HG02884 (cell line): ENCODE measurements around the gene OPRL1.

Source experiments
- ATAC-seq: cut with Tn5 transposase; IDR thresholded peaks from one replicate; pipeline ENCODE4 v1.9.1; 2021; ENCODE audit warnings: mild to moderate bottlenecking, moderate library complexity; ENCODE audit not compliant: unreplicated experiment

Gene OPRL1

GRCh38 chr20:64101731-64102621 lies 22.1 kb downstream of the OPRL1 start:
- ATAC-seq, result no peak

- ATAC-seq, result no peak
Measured at GRCh38 chr20:64102647-64103354, 22.9 kb downstream of the OPRL1 start.

- ATAC-seq, result no peak
Measured at GRCh38 chr20:64103871-64104666, 24.2 kb downstream of the OPRL1 start.

GRCh38 chr20:64104667-64105451 lies 25.0 kb downstream of the OPRL1 start:
- ATAC-seq, result no peak

GRCh38 chr20:64105846-64106434 lies 26.1 kb downstream of the OPRL1 start:
- ATAC-seq, result no peak

- ATAC-seq, result no peak
Measured at GRCh38 chr20:64106435-64106961, 26.6 kb downstream of the OPRL1 start.

GRCh38 chr20:64106981-64107735 lies 27.3 kb downstream of the OPRL1 start, which contains the start of gene NPBWR2:
Gene NPBWR2 (minus strand): TSS chr20:64107565. CDS start chr20:64106831, 734 bp downstream.
- no peak for ATAC-seq

- no peak for ATAC-seq
Measured at GRCh38 chr20:64107736-64108457, 28.0 kb downstream of the OPRL1 start.

- ATAC-seq, result no peak
Measured at GRCh38 chr20:64108731-64109681, 29.1 kb downstream of the OPRL1 start.

GRCh38 chr20:64109831-64110391 lies 30.0 kb downstream of the OPRL1 start:
- no peak for ATAC-seq

GRCh38 chr20:64110411-64111068 lies 30.7 kb downstream of the OPRL1 start:
- ATAC-seq, result no peak

- no peak for ATAC-seq
Measured at GRCh38 chr20:64111841-64112641, 32.2 kb downstream of the OPRL1 start.

- no peak for ATAC-seq
Measured at GRCh38 chr20:64112691-64113443, 33.0 kb downstream of the OPRL1 start.

- no peak for ATAC-seq
Measured at GRCh38 chr20:64113444-64113775, 33.5 kb downstream of the OPRL1 start.

GRCh38 chr20:64113796-64114355 lies 34.0 kb downstream of the OPRL1 start:
- ATAC-seq, result no peak
